ENCODE data around the gene RPS15A.
A peak's percentile ranks its signal among the peaks of the same experiment; 100 is the strongest.
"Not testable (repeated sequence)": the region's sequence is repeated elsewhere in the genome, so short reads cannot be mapped to it uniquely, and the experiment has no call there.

The RPS15A gene

GRCh38 chr16:18796377-18796776, 6.2 kb upstream of the RPS15A start:
- no peak for DNase-seq

DNA sequence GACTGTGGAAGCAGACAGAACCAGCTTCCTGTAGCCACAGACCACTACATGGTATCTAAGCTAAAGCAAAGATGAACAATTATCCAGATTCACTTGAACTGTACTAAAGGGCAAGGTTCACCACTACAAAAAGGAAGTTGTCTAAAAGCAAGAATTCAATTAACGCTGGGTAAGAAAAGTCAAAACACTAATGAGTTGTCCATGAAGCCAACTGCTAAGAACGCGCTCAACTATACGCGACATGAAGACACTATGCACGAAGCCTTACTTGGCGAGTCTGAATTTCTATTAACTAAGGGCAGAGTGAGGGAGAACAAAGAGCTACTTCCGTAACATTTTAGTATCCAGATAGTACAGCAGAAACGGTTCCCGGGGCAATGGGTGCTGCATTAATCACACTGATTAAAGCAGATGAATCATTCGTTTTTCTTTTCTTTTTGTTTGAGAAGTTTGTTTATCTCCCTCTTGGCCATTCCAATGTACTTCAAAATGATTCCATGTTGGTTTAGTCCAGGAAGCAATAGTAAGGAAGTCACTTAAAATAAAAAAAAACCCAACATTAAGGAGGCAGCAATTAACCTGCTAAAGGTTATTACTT, 2.8 kb upstream of the RPS15A start:
- no peak for DNase-seq

GRCh38 chr16:18789515-18789849, 652 bp downstream of the RPS15A start:
- no peak for DNase-seq

- DNase-seq, result no peak
Observed at GRCh38 chr16:18788828-18789514, 1.2 kb downstream of the RPS15A start.

GRCh38 chr16:18784917-18785623, 5.1 kb downstream of the RPS15A start:
- no peak for DNase-seq

- no peak for DNase-seq
Observed at GRCh38 chr16:18783430-18784341, 6.4 kb downstream of the RPS15A start.

DNA sequence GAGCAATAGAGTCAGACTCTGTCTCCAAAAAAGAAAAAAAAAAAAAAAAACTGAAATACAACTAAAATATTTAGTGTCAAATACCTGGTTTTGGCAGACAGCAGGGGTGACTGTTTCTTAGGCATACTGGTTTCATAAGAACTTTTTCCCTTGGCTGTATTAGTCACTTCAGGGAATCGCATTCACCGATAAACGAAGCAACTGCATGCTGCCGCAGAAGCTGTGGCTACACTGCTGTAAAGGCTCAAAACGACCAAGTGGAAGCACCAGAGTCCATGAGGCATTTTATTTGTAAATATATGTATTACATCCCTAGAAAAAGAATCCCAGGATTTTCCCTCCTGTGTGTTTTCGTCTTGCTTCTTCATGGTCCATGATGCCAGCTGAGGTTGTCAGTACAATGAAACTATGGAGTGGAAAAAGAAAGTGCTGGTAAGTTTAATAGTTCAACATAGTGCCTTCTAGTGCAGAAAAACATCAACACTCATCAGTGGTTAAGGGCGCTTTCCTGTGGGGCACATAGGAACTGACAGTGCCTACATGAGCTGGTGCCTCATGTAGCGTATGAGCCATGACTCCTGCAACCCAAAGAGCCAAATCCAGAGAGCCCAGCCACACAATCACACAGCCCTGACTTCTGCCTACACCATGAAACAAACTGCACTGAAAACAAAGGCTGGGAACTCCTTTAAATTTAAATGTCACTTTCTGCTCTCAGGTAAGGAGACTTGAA, 7.3 kb downstream of the RPS15A start:
- DNase-seq, result no peak

GRCh38 chr16:18781232-18781631, 8.9 kb downstream of the RPS15A start:
- not testable (repeated sequence) for DNase-seq

DNA sequence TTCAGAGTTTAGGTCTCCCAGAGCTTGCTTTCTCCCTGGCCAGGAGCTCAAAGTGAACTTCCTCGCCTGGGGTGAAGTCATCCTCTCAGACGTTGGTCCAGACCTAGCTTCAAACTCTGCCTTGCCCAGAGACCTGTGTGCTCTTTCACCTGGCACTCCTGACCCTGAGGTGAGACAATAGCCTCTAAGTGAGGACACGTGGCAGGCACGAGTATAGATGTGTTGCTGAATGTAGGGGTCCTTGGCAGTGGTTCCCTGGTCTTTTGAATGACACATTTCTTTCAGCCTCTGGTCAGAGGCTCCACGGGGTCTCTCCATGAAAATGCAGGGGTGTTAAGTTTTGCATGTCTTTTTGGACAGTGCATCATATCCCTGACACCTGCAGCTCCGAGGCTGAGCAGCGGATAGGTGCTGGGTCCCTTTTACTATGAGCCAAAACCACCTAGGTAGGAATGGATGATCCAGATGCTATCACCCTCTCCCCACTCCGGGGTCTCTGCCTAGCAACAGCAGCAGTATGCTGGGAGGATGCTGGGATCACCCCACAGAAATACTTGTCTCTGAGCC, 9.6 kb downstream of the RPS15A start:
- not testable (repeated sequence) for DNase-seq

- not testable (repeated sequence) for DNase-seq
Observed at GRCh38 chr16:18777664-18778063, 12.5 kb downstream of the RPS15A start.

DNA sequence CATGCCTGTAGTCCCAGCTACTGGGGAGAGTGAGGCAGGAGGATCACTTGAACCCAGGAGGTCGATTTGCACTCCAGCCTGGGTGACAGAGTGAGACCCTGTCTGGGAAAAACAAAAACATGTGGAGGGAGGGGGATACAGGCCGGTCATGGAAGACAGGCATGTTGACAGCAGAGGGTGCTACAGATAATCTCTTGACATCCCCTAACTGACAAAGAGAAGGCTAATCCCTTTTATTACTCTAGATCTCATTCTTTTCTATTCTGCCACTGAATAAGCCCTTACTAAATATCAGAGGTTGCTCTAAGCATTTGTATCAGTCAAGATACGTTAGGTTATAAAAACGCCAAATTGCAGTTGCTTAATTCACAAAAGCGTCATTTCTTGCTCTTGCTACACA, 13.8 kb downstream of the RPS15A start:
- DNase-seq, result not testable (repeated sequence)

DNA sequence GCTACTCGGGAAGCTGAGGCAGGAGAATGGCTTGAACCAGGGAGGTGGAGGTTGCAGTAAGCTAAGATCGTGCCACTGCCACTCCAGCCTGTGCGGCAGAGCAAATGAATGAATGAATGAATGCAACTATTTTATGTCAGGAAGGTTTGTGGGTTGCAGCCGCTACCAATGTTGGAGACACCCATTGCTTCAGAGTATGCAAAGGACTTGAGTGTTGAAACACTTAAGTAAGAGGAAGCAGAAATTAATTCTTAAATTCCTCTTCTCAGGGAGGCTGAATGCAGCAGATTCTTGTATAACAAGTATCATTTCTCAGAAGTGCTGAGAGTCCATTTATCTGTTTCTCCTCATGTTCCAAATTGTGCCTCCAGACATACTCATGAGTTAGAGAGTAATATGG, 15.5 kb downstream of the RPS15A start:
- not testable (repeated sequence) for DNase-seq

DNA sequence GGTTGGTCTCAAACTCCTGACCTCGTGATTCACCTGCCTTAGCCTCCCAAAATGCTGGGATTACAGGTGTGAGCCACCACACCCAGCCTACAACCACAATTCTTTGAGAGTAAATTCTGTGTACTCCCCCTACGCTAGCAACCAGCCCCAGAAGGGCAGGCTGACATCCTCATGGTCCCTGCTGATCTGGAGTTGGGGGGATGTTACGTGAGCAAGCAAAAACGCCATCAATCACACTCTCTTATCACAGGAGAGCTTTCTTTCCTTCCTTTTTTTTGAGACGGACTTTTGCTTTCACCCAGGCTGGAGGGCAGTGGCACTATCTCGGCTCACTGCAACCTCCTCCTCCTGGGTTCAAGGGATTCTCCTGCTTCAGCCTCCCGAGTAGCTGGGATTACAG, 18.0 kb downstream of the RPS15A start:
- DNase-seq, result not testable (repeated sequence)

GRCh38 chr16:18770336-18770962, 19.7 kb downstream of the RPS15A start:
- DNase-seq, result not testable (repeated sequence)

- peak in 1 of 2 donors; percentile 18 for DNase-seq
Observed at GRCh38 chr16:18767217-18767616, 22.9 kb downstream of the RPS15A start.

DNA sequence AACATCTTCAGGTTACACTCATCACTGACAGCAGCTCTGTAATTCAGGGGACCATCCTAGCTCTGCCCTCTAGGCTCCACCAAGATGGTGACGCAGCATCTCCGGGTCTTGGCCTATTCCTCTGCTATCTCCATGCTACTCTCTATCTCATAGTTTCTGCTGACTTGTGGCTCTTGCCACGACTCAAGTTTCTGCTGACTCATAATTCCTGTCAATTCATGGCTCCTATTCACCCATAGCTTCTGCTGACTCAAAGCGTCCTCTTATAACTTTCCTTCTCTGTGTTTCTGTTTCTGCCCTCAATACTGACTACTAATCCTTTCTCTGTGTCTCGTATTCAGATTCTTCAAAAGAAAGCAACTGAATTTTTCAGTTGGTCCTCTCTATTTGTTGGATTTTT, 27.4 kb downstream of the RPS15A start:
- DNase-seq, result not testable (repeated sequence)

DNA sequence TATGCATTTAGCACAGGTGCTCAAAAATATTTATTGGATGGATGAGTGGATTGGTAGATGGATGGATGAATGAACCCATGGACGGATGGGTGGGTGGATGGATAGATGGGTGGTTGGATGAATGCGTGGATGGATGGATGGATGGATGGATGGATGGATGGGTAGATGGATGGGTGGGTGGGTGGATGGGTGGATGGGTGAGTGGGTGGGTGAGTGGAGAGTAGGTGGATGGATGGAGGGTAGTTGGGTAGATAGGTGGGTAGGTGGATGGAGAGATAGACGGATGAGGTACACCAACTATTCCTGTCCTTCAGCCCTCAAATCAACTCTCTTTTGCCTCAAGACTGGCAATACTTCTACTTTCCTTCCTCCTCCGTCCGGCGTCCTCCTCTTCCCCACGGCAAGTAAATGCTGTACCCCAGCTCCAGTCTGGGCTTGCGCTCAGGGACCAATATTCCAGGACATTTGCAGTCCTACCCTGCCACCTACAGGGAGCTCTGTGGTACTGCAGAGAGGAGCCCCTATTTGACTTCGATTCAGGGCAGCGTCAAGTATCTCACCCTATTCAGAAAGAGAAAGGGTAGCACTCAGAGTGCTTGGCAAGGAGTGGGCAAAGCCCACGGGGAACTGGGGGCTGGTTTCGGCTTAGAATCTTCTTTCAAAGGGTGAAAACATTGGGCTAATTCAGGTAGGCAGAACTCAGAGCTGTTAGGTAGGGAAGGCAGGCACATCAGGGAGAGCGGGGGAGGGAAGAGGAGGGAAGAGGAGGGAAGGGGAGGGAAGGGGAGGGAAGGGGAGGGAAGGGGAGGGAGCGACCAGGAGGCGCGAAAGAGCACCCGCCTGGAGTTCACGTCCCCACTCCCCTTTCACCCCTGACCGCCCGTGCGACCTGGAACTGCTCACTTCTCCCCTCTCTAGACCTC, 30.3 kb downstream of the RPS15A start:
- peak; percentile 14 to 48 for DNase-seq

DNA sequence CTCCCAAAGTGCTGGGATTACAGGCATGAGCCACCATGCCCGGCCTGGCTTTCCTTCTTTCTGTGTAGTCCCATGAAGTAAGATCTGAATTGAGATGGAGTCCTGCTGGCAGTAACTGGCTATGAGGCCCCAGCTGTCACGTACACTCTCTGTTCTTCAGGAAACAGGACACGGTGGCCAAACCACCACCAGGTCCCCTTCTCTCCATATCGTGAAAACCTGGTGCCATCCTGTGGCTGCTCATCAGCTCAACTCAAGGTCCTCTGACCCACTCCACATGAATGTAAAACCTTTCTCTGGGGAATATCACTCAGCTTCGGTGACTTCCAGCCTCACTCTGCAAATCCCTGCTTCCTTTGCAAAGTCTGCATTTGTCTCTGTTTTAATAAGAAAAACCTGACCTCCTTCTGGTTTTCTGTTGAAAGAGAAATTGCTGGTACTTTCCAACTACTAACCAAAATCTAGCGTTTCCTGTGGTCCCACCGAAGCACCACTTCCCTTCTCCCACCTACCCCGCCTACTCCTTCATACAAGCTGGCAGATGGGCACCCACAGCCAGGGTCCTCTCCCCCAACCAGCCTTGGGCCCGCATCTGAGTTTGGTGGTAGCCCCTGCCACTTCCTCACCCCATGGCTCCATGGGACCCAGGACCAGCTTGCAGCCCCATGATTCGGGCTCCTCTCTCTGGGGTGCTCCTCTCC, 32.0 kb downstream of the RPS15A start:
- not testable (repeated sequence) for DNase-seq

- DNase-seq, result not testable (repeated sequence)
Observed at GRCh38 chr16:18756639-18757038, 33.5 kb downstream of the RPS15A start.

GRCh38 chr16:18742870-18743269, 47.3 kb downstream of the RPS15A start:
- DNase-seq, result not testable (repeated sequence)
